Loucy (cell line): ENCODE data around the gene ZDHHC14.

Experiments
- CTCF ChIP-seq: fragments of 200-600 bp; sonication (generic); conservative IDR thresholded peaks from 2 replicates; pipeline ENCODE4 v1.5.1; 2014; ENCODE audit warnings: mild to moderate bottlenecking, antibody characterized with exemption, low read length
- EZH2phosphoT487 ChIP-seq: fragments of 200-600 bp; IDR thresholded peaks from 2 replicates; pipeline ENCODE4 v1.6.1; 2018; ENCODE audit warnings: antibody characterized with exemption, mild to moderate bottlenecking, moderate library complexity, borderline replicate concordance

DNA sequence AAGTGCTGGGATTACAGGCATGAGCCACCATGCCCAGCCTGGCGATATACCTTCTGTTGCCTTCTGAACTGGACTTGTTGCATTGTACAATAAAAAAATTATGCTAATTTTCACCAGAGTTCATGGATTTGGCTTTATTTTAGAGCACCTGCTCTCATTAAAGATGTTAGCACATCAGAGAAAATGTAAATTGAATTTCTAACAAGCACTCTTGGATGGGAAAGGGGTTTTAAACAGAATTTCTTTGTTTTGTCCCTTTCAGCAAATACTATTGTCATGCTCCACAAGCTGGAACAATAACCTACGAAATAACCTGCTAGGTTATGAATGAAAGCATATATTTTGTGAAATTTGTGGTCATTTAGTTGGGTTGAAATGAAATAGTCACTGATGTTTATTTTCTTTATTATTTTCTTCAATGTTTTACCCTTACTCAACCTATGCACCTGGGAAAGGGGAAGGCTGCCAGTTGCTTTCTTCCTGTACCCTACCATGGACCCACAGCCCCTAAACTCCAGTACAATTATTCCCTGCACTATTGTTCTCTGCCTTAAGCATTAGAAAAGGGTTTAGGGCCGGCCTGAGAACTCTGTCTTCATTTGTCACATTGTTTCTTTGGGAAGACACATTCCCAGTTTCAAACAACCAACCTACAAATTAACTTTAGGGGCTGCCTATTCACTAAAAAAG is 22.2 kb downstream of the ZDHHC14 start:
- TF ChIP-seq CTCF: no peak
- TF ChIP-seq EZH2phosphoT487: no peak
